BLaER1 treated with 17β-estradiol and CSF1 and Interleukin-3, amounts not matched to agents 10 nM and 100 nM (cell line): ENCODE results near the gene ILF2.
A peak's percentile ranks its signal among the peaks of the same experiment; 100 is the strongest.
"Not testable (repeated sequence)": the region's sequence is repeated elsewhere in the genome, so short reads cannot be mapped to it uniquely, and the experiment has no call there.

Experiments used
- H3K27ac ChIP-seq, 11 experiments: shearing (Covaris generic); formaldehyde crosslinking; 2 replicates each; pipeline ENCODE4 v1.8.1; 2022
- H3K27me3 ChIP-seq, 11 experiments: shearing (Covaris generic); formaldehyde crosslinking; 2 replicates each; pipeline ENCODE4 v1.8.1; 2022
- H3K36me3 ChIP-seq, 11 experiments: shearing (Covaris generic); formaldehyde crosslinking; 2 replicates each; pipeline ENCODE4 v1.8.1; 2022
- H3K4me1 ChIP-seq, 10 experiments: shearing (Covaris generic); formaldehyde crosslinking; 2 replicates each; pipeline ENCODE4 v1.8.1; 2022
- H3K4me2 ChIP-seq, 11 experiments: shearing (Covaris generic); formaldehyde crosslinking; 2 replicates each; pipeline ENCODE4 v1.8.1; 2022
- H3K4me3 ChIP-seq, 10 experiments: shearing (Covaris generic); formaldehyde crosslinking; 2 replicates each; pipeline ENCODE4 v1.8.1; 2022
- H3K9ac ChIP-seq, 11 experiments: shearing (Covaris generic); formaldehyde crosslinking; 2 replicates each; pipeline ENCODE4 v1.8.1; 2022
- H3K9me3 ChIP-seq, 11 experiments: shearing (Covaris generic); formaldehyde crosslinking; replicated peaks in 1 of 11; 2 replicates each; pipeline ENCODE4 v1.8.1; 2022
- H4K20me1 ChIP-seq, 11 experiments: shearing (Covaris generic); formaldehyde crosslinking; 2 replicates each; pipeline ENCODE4 v1.8.1; 2022
- Cebpa-rat ChIP-seq, 11 experiments: shearing (Covaris generic); IDR thresholded peaks; 2 replicates each; pipeline ENCODE4 v1.8.1; 2022

ILF2 gene

DNA sequence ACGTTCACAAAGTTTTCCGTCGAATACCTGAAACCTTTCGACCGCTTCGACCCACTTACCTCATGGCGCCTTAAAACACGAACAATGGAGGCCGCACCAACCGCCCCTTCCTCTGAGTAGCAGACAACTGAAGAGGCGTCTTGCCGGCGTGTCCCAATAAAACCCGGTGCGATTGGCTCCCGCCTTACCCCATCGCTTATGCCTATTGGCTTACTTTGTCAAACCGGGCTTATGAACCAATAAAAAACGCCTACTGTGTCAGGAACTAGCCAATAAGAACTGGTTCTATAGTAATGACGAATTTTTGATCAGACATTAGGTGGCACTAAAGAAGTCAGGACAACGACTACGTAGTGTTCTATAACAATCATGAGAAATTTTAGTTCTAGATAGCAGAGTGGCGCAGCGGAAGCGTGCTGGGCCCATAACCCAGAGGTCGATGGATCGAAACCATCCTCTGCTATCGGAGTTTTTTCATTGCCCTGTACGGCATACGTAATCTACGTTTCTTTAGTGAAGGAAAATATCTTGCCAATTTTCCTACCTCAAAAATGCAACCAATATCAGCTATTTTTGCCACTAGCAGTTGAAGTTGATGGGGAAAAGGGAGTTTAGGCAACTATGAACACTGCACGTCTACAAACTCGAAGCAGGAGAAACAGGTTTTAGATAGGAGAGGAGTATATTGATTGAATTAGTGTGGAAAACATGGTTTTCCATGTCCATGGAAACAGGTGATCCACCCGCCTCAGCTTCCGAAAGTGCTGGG, at the start of gene ILF2:
TSS of gene ILF2 (minus strand) at position 135 of the 769 bp plus-strand sequence. CDS start at position 64, 71 bp downstream.
- H3K27ac ChIP-seq: peak within 1 kb of the TSS; percentile 67 to 98 (median 95); a peak in 21 of 22 replicates

DNA sequence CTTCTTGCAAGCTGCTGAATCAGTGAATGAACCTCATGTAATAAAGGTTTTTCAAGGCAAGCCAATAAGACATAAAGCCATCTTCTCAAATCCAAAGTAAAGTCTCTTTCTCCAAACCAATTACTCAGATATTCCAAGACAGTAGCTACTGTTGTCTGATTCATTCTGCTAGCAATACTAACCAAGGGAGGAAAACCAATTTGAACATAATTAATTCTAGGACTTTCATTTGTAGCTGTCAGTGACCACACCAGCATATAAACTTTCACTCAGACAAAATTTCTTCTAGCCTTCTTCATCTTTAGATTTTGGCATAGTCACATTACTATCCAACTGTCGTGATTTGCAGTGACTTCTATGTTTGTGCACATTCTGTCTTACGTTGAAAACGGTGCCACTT, 46.5 kb upstream of the ILF2 start:
- no peak overlapping the region for H3K27ac ChIP-seq
- H3K9ac ChIP-seq: no peak overlapping the region
- TF ChIP-seq Cebpa-rat (IDR thresholded peaks at IDR 0.05): no peak
- no peaks in the 10 kb centered on the region for H4K20me1 ChIP-seq
- no peak overlapping the region for H3K4me2 ChIP-seq
- no peaks in the 10 kb centered on the region for H3K4me1 ChIP-seq
- H3K9me3 ChIP-seq: 0 out of 22 replicates have a peak, but pooled peaks cover 0 to 3% (median 0%) of the 10 kb centered on the region in 11 experiments
- H3K4me3 ChIP-seq: no peak overlapping the region
- no peaks in the 10 kb centered on the region for H3K36me3 ChIP-seq
- no peaks in the 10 kb centered on the region for H3K27me3 ChIP-seq

More for the DNA sequence above, at the start of gene ILF2:
- Histone ChIP-seq H3K9ac (peak within 1 kb of the TSS; percentile 91 to 98 (median 95)), H3K4me3 (peak within 1 kb of the TSS; percentile 82 to 98 (median 92)), H3K4me2 (peak within 1 kb of the TSS; percentile 90 to 100 (median 94)), H3K9me3 (no peaks in the 10 kb centered on the region), H3K27me3 (no peaks in the 10 kb centered on the region), H3K36me3 (peaks cover 36 to 42% (median 42%) of the 10 kb centered on the region in 11 experiments), H3K4me1 (peaks cover 21 to 40% (median 28%) of the 10 kb centered on the region in 10 experiments), H4K20me1 (peaks cover 0 to 45% (median 34%) of the 10 kb centered on the region in 11 experiments; a peak in 16 of 22 replicates)
- TF ChIP-seq Cebpa-rat (IDR thresholded peaks at IDR 0.05): no peak

DNA sequence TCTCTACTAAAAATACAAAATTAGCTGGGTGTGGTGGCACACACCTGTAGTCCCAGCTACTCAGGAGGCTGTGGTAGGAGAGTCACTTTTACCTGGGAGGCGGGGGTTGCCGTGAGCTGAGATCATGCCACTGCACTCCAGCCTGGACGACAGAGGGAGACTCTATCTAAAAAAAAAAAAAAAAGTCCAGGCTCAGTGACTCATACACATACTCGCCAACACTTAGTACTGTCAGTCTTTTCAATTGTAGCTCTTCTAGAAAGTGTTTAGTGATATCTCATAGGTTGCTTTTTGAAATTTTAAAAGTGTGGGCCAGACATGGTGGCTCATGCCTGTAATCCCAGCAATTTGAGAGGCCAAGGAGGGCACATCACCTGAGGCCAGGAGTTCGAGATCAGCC, 45.4 kb upstream of the ILF2 start:
- not testable (repeated sequence) for H3K4me2 ChIP-seq, H4K20me1 ChIP-seq, H3K9me3 ChIP-seq, H3K9ac ChIP-seq, H3K4me1 ChIP-seq, H3K27ac ChIP-seq, H3K27me3 ChIP-seq, H3K4me3 ChIP-seq, H3K36me3 ChIP-seq

DNA sequence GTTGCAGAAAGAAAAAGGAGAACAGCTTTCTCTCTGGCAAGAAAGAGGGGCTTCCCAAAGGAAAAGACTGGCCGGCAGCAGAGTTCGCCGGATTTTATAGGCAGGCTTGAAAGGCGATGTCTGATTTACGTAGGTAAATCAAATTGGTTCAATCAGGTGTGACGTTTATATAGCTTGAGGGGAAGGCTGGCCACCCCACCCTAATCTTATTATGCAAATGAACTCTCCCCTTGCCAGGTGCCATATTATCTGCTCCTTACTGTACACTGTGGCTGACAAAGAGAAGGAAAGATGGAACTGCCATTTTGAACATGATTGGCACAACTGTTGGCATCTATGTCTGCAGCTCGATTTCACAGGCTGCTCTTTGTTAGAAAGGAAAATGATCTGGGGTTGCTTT, 40.2 kb upstream of the ILF2 start:
- Histone ChIP-seq H3K9me3 (0 out of 22 replicates have a peak, but pooled peaks cover 0 to 1% (median 0%) of the 10 kb centered on the region in 11 experiments), H3K36me3 (no peaks in the 10 kb centered on the region), H3K27me3 (no peaks in the 10 kb centered on the region), H3K4me2 (no peak overlapping the region), H3K9ac (no peak overlapping the region), H4K20me1 (no peaks in the 10 kb centered on the region), H3K4me1 (peaks cover 0 to 7% (median 0%) of the 10 kb centered on the region in 10 experiments; a peak in 2 of 20 replicates), H3K4me3 (no peak overlapping the region), H3K27ac (no peak overlapping the region)
- no peak for TF ChIP-seq Cebpa-rat (IDR thresholded peaks at IDR 0.05)

DNA sequence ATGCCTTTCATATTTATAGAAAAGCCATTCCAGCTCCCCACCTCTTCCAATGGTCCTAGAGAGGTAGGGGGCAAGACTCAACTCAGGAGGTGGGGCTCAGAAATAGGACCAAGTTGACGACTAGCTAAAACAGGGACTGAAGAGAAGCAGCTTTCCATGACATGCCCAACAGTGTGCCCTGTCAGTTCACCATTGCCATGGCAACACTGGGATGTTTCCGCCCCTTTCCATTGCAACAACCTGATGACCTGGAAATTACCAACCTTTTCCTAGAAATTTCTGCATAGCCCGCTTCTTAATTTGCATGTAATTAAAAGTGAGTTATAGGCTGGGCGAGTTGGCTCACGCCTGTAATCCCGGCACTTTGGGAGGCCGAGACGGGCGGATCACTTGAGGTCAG, 34.7 kb upstream of the ILF2 start:
- H3K4me2 ChIP-seq: no peak overlapping the region
- TF ChIP-seq Cebpa-rat (IDR thresholded peaks at IDR 0.05): no peak
- no peak overlapping the region for H3K9ac ChIP-seq
- H3K27ac ChIP-seq: no peak overlapping the region
- no peak overlapping the region for H3K4me3 ChIP-seq
- H3K4me1 ChIP-seq: peaks cover 0 to 10% (median 7%) of the 10 kb centered on the region in 10 experiments; a peak in 10 of 20 replicates
- H3K27me3 ChIP-seq: no peaks in the 10 kb centered on the region
- no peaks in the 10 kb centered on the region for H4K20me1 ChIP-seq
- no peaks in the 10 kb centered on the region for H3K36me3 ChIP-seq
- no peaks in the 10 kb centered on the region for H3K9me3 ChIP-seq

DNA sequence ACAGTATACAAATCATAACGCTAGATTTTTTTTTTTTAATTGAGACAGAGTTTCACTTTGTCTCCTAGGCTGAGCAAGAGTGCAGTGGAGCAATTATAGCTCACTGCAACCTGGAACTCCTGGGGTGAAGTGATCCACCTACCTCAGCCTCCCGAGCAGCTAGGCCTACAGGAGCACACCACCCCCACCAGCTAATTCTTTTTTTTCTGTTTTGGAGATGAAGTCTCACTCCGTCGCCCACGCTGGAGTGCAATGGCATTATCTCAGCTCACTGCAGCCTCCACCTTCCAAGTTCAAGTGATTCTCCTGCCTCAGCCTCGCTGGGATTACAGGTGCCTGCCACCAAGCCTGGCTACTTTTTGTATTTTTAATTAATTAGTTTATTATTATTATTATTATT, 29.0 kb upstream of the ILF2 start:
- TF ChIP-seq Cebpa-rat (IDR thresholded peaks at IDR 0.05): no peak
- H3K9me3 ChIP-seq: no peaks in the 10 kb centered on the region
- H3K36me3 ChIP-seq: no peaks in the 10 kb centered on the region
- no peak overlapping the region for H3K4me2 ChIP-seq
- H3K9ac ChIP-seq: no peak overlapping the region
- H3K4me1 ChIP-seq: peaks cover 12 to 27% (median 18%) of the 10 kb centered on the region in 10 experiments
- no peaks in the 10 kb centered on the region for H4K20me1 ChIP-seq
- no peak overlapping the region for H3K27ac ChIP-seq
- H3K4me3 ChIP-seq: no peak overlapping the region
- 0 out of 22 replicates have a peak, but pooled peaks cover 0 to 5% (median 0%) of the 10 kb centered on the region in 11 experiments for H3K27me3 ChIP-seq

DNA sequence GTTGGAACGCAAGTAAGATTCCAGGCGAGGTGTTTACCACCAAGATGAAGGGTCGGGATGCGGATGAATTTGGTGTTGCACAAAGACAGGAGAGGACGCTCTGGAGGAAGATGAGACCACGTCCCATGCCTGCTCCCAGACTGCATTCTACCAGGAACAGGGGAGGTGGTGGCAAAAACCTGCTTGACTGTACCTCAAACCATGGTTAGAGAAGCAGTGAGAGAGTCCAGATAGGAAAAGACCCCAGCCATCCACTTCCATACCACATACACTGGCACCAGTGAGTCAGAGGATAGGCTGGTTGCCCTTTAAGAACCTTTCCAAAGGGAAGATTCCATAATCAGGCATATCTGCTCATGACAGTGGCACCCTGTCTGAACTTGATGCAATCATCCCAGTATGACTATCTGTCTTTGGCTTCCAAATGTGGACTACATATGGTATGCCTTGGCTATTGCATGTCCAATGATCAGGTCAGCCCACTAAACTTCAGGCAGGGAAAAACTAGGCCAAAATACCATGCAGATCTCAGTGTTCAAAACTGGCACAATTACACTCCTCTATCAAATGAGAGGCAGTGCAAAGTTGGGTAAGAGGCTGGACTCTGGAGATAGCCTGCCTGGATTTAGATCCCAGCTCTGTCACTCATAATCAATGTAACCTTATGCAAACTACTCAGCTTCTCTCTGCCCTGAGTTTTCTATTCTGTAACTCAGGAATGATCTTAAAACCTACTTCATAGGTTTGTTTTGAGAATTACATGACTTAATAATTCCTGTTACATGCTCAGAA, 28.3 kb upstream of the ILF2 start:
- Histone ChIP-seq H3K36me3 (no peaks in the 10 kb centered on the region), H3K4me1 (peaks cover 12 to 27% (median 18%) of the 10 kb centered on the region in 10 experiments), H3K27ac (no peak overlapping the region), H3K9ac (no peak overlapping the region), H3K4me3 (no peak overlapping the region), H4K20me1 (no peaks in the 10 kb centered on the region), H3K4me2 (peak overlapping the region in 6 of 11 experiments; percentile 27 to 72 (median 64); a peak in 6 of 22 replicates), H3K27me3 (0 out of 22 replicates have a peak, but pooled peaks cover 0 to 5% (median 0%) of the 10 kb centered on the region in 11 experiments), H3K9me3 (no peaks in the 10 kb centered on the region)
- TF ChIP-seq Cebpa-rat (IDR thresholded peaks at IDR 0.05): no peak

DNA sequence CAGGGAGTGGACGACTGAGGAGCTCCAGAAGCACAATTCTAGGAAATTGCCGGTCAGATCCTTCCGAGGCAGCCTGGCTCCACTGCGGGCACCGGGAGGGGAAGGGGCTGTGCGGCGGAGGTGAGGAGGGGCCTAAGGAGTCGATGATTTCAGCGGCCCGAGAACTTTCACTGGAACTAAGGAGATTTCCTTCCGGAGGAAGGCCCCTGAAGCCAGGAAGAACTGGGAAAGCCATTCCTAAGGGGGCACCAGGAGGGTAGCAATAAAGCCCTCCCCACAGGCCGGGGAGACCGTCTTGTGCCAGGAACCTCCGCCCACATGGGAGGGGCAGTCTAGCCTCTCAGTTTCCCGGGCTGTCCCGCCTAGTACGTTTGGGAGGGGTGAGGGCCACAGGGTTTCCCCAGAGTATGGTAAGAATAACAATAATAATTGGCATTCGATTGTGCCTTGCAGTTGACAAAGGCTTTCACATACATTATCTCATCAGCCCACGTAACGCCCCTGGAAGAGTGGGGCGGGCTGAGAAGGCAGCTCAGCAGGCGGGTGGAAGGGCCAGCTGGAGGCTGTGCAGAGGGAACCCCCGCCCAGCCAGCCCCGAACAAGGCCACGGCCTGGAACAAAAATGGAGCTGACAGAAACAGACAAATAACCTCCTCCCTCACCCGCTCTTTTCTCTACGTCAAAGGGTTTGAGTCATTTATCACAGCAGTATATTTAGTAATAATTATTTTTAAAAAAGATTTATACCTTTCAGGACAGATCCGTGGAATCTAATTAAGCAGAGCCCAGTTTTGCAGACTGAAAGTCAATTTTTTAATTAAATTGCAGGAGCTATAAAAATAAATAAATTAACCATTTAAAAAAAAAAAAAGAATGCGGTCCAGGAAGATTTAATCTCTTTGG, 27.5 kb upstream of the ILF2 start:
- no peaks in the 10 kb centered on the region for H3K36me3 ChIP-seq
- no peak for TF ChIP-seq Cebpa-rat (IDR thresholded peaks at IDR 0.05)
- no peaks in the 10 kb centered on the region for H4K20me1 ChIP-seq
- 0 out of 22 replicates have a peak, but pooled peaks cover 0 to 5% (median 0%) of the 10 kb centered on the region in 11 experiments for H3K27me3 ChIP-seq
- peak overlapping the region; percentile 27 to 74 (median 62) for H3K4me2 ChIP-seq
- H3K27ac ChIP-seq: peak overlapping the region in 10 of 11 experiments; percentile 0 to 68 (median 43); a peak in 18 of 22 replicates
- peak overlapping the region in 3 of 10 experiments; percentile 1 to 38 (median 28); a peak in 3 of 20 replicates for H3K4me3 ChIP-seq
- H3K4me1 ChIP-seq: peaks cover 12 to 27% (median 18%) of the 10 kb centered on the region in 10 experiments
- peak overlapping the region; percentile 4 to 59 (median 29); a peak in 12 of 22 replicates for H3K9ac ChIP-seq
- no peaks in the 10 kb centered on the region for H3K9me3 ChIP-seq
